GM12874 (cell line): ENCODE results near the gene DNAJC8.

Experiments
- CTCF ChIP-seq: IDR thresholded peaks from 2 replicates; pipeline ENCODE4 v1.5.1; 2011; ENCODE audit warnings: low read depth, mild to moderate bottlenecking, control low read depth, low read length, moderate library complexity; ENCODE audit not compliant: insufficient read depth

DNAJC8 gene

DNA sequence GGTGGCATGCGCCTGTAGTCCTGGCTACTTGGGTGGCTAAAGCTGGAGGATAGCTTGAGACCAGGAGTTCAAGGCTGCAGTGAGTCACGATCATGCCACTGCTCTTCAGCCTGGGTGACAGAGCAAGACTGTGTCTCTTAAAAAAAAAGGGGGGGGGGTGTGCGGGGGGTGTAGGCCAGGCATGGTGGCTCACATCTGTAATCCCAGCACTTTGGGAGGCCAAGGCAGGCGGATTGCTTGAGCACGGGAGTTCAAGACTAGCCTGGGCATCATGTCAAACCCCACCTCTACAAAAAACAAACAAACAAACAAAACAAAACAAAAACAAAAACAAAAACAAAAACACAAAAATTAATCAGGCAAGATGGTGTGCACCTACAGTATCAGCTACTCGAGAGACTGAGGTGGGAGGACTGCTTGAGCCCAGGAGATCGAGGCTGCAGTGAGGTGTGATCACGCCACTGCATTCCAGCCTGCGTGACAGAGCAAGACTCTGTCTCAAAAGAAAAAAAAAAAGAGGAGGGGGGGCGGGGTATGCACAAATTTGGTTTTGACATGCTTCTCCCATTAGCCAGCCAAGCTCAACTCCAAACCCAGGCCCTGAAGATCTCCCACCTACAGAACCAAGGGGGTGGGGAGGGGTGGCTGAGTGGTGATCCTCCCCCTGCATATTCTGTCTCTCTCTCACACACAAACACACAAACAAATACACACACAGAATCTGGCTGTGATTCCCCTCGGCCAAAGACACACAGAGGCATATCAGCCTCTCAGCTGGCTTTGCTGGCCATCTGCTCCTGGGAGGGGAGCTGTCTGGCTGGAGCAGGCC, 59.5 kb downstream of the DNAJC8 start:
- no peak for TF ChIP-seq CTCF

- TF ChIP-seq CTCF: no peak
These were observed 60.1 kb downstream of the DNAJC8 start for GRCh38 chr1:28172713-28173150.

GRCh38 chr1:28171246-28171645, 61.6 kb downstream of the DNAJC8 start:
- no peak for TF ChIP-seq CTCF

GRCh38 chr1:28170001-28170596, 62.7 kb downstream of the DNAJC8 start:
- TF ChIP-seq CTCF: no peak

- TF ChIP-seq CTCF: no peak
These were observed 69.2 kb downstream of the DNAJC8 start for GRCh38 chr1:28163496-28164161.

DNA sequence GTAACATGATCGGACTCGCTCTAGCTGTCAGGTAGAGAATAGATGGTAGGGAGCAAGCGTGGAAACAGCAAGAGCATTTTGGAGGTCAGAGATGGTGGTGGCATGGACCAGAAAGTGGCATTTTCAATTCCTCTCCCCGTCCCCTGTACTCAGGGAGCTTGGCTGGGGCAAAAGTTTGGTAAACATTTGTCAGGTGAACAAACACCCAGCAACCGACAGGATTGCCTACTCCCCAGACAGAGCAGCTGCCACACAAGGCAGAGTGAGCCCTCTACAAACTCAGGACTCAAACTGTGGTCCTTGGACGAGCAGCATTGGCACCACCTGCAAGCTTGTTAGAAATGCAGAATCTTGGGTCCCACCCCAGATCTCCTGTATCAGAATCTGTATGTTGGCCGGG, 70.7 kb downstream of the DNAJC8 start:
- no peak for TF ChIP-seq CTCF

DNA sequence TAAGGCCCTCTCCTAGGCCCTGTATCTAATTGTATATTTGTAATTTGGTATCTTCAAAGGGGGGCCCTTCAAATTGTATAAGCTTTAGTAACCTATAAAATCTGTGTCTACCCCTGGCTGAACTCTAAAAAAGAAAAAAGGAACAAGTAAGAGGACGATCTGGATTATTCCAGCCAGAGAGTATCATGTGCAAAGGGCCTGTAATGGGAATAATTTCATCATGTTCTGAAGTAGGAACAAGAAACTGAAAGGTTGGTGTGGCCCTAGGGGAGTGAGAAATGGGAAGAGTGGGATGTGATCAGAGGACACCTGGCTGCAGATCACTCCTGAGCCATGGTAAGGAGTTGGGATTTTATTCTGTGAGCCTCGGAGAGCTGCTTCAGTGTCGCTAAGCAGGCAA, 71.1 kb downstream of the DNAJC8 start:
- TF ChIP-seq CTCF: no peak
